Measurements from ENCODE around the gene MIA3. TPM values are rescaled to one million over a fixed set of nuclear protein-coding genes. Genes with fewer than 3 reads are reported as not detected.

MIA3 gene
- total RNA-seq, 6 experiments from 2014 or later, result 55.6 to 68.3 (median 62.1) TPM

GRCh38 chr1:222670110-222670509 is 52.2 kb downstream of the MIA3 start:
- H3K4me3 Mint-ChIP-seq, result no peak overlapping the region
- DNase-seq, result no peak
- H3K9me3 Mint-ChIP-seq, result no peaks in the 10 kb centered on the region
- TF ChIP-seq CTCF (IDR thresholded peaks at IDR 0.05), result no peak
- H3K36me3 Mint-ChIP-seq (ENCODE audit: low read depth), result peaks cover 40% of the 10 kb centered on the region
- H3K27me3 Mint-ChIP-seq (ENCODE audit: insufficient read depth), result no peaks in the 10 kb centered on the region
- peaks cover 38% of the 10 kb centered on the region for H3K4me1 Mint-ChIP-seq (ENCODE audit: low read depth)
- H3K27ac Mint-ChIP-seq, result peak overlapping the region; percentile 26

- no peaks in the 10 kb centered on the region for H3K27me3 Mint-ChIP-seq (ENCODE audit: insufficient read depth)
- no peak for TF ChIP-seq CTCF (IDR thresholded peaks at IDR 0.05)
- peaks cover 13% of the 10 kb centered on the region for H3K36me3 Mint-ChIP-seq (ENCODE audit: low read depth)
- H3K27ac Mint-ChIP-seq, result no peak overlapping the region
- no peak for DNase-seq
- H3K4me3 Mint-ChIP-seq, result no peak overlapping the region
- no peaks in the 10 kb centered on the region for H3K9me3 Mint-ChIP-seq
- no peaks in the 10 kb centered on the region for H3K4me1 Mint-ChIP-seq (ENCODE audit: low read depth)
Observed at GRCh38 chr1:222680080-222680479, 62.2 kb downstream of the MIA3 start.

GRCh38 chr1:222691016-222691415 is 73.1 kb downstream of the MIA3 start:
- H3K27me3 Mint-ChIP-seq (ENCODE audit: insufficient read depth), result no peaks in the 10 kb centered on the region
- H3K4me3 Mint-ChIP-seq, result no peak overlapping the region
- H3K9me3 Mint-ChIP-seq, result no peaks in the 10 kb centered on the region
- H3K27ac Mint-ChIP-seq, result no peak overlapping the region
- no peak for TF ChIP-seq CTCF (IDR thresholded peaks at IDR 0.05)
- peaks cover 8% of the 10 kb centered on the region for H3K36me3 Mint-ChIP-seq (ENCODE audit: low read depth)
- DNase-seq, result no peak
- H3K4me1 Mint-ChIP-seq (ENCODE audit: low read depth), result no peaks in the 10 kb centered on the region

GRCh38 chr1:222694927-222695326 is 77.0 kb downstream of the MIA3 start:
- no peaks in the 10 kb centered on the region for H3K9me3 Mint-ChIP-seq
- no peaks in the 10 kb centered on the region for H3K27me3 Mint-ChIP-seq (ENCODE audit: insufficient read depth)
- DNase-seq, result no peak

GRCh38 chr1:222696741-222697140 is 78.8 kb downstream of the MIA3 start:
- no peak for TF ChIP-seq CTCF (IDR thresholded peaks at IDR 0.05)
- Mint-ChIP-seq H3K36me3 (ENCODE audit: low read depth) (peaks cover 10% of the 10 kb centered on the region; the same call in 1 of the 2 replicates), H3K4me1 (ENCODE audit: low read depth) (peaks cover 10% of the 10 kb centered on the region), H3K4me3 (no peak overlapping the region), H3K9me3 (no peaks in the 10 kb centered on the region), H3K27me3 (ENCODE audit: insufficient read depth) (no peaks in the 10 kb centered on the region), H3K27ac (no peak overlapping the region)
- DNase-seq, result no peak

More at GRCh38 chr1:222694927-222695326, 77.0 kb downstream of the MIA3 start:
- peaks cover 10% of the 10 kb centered on the region for H3K4me1 Mint-ChIP-seq (ENCODE audit: low read depth)
- H3K27ac Mint-ChIP-seq, result no peak overlapping the region
- peaks cover 7% of the 10 kb centered on the region; the same call in 1 of the 2 replicates for H3K36me3 Mint-ChIP-seq (ENCODE audit: low read depth)
- no peak for TF ChIP-seq CTCF (IDR thresholded peaks at IDR 0.05)
- no peak overlapping the region for H3K4me3 Mint-ChIP-seq

GRCh38 chr1:222697203-222697602 is 79.3 kb downstream of the MIA3 start:
- no peaks in the 10 kb centered on the region for H3K9me3 Mint-ChIP-seq
- H3K27ac Mint-ChIP-seq, result no peak overlapping the region
- H3K4me3 Mint-ChIP-seq, result no peak overlapping the region

More at GRCh38 chr1:222697203-222697602, 79.3 kb downstream of the MIA3 start:
- H3K27me3 Mint-ChIP-seq (ENCODE audit: insufficient read depth), result no peaks in the 10 kb centered on the region
- no peak for TF ChIP-seq CTCF (IDR thresholded peaks at IDR 0.05)
- DNase-seq, result no peak
- peaks cover 10% of the 10 kb centered on the region for H3K4me1 Mint-ChIP-seq (ENCODE audit: low read depth)
- peaks cover 11% of the 10 kb centered on the region for H3K36me3 Mint-ChIP-seq (ENCODE audit: low read depth)

Measured in HFFc6 (cell line).